Mesendoderm (in vitro differentiated cells): ENCODE data around the gene PSMA7. TPM values are rescaled to one million over a fixed set of nuclear protein-coding genes. Genes with fewer than 3 reads are reported as not detected.

Experiments
- DNase-seq: peaks from one replicate; pipeline ENCODE4 v3.0.0; 2013
- H2AK5ac ChIP-seq: 2 replicates; pipeline ENCODE4 v1.6.1; 2013; ENCODE audit warnings: low read length, inconsistent platforms
- H2BK120ac ChIP-seq: 2 replicates; pipeline ENCODE4 v1.6.1; 2013; ENCODE audit warnings: low read depth, mild to moderate bottlenecking, low read length, moderate library complexity, mixed read lengths
- H2BK15ac ChIP-seq: replicated peaks from 2 replicates; pipeline ENCODE4 v1.6.1; 2013; ENCODE audit warnings: low read depth, mild to moderate bottlenecking, moderate library complexity
- H2BK5ac ChIP-seq: 2 replicates; pipeline ENCODE4 v1.6.1; 2013; ENCODE audit warnings: low read length, inconsistent platforms
- H3K18ac ChIP-seq: 2 replicates; pipeline ENCODE4 v1.6.1; 2013; ENCODE audit warnings: mild to moderate bottlenecking, low read length, mixed read lengths
- H3K23ac ChIP-seq: one replicate; pipeline ENCODE4 v1.6.1; 2013; ENCODE audit warnings: low read length
- H3K27ac ChIP-seq: 2 replicates; pipeline ENCODE4 v1.5.1; 2013; ENCODE audit warnings: low read depth, mild to moderate bottlenecking, inconsistent platforms, low read length, moderate library complexity
- H3K27me3 ChIP-seq: 2 replicates; pipeline ENCODE4 v1.6.1; 2013; ENCODE audit warnings: low read length, control low read depth, mild to moderate bottlenecking, inconsistent platforms; ENCODE audit not compliant: insufficient read depth, poor library complexity
- H3K36me3 ChIP-seq: 2 replicates; pipeline ENCODE4 v1.6.1; 2013; ENCODE audit warnings: low read length, inconsistent platforms; ENCODE audit not compliant: control insufficient read depth, insufficient read depth
- H3K4ac ChIP-seq: one replicate; pipeline ENCODE4 v1.6.1; 2013; ENCODE audit warnings: low read depth, mild to moderate bottlenecking, low read length, moderate library complexity
- H3K4me1 ChIP-seq: 2 replicates; pipeline ENCODE4 v1.6.1; 2013; ENCODE audit warnings: low read depth, low read length, inconsistent platforms; ENCODE audit not compliant: control insufficient read depth
- H3K4me2 ChIP-seq: 2 replicates; pipeline ENCODE4 v1.6.1; 2013; ENCODE audit warnings: low read length
- H3K4me3 ChIP-seq: 2 replicates; pipeline ENCODE4 v1.5.1; 2013; ENCODE audit warnings: mild to moderate bottlenecking, low read length
- H3K56ac ChIP-seq: one replicate; pipeline ENCODE4 v1.6.1; 2013; ENCODE audit warnings: low read length
- H3K79me1 ChIP-seq: 2 replicates; pipeline ENCODE4 v1.6.1; 2013; ENCODE audit warnings: low read length, inconsistent platforms
- H3K79me2 ChIP-seq: 2 replicates; pipeline ENCODE4 v1.6.1; 2013; ENCODE audit warnings: mild to moderate bottlenecking, low read length; ENCODE audit not compliant: control insufficient read depth, insufficient read depth
- H3K9ac ChIP-seq: 2 replicates; pipeline ENCODE4 v1.6.1; 2013; ENCODE audit warnings: low read length, inconsistent platforms
- H4K5ac ChIP-seq: one replicate; pipeline ENCODE4 v1.6.1; 2013; ENCODE audit warnings: low read length
- H4K8ac ChIP-seq: one replicate; pipeline ENCODE4 v1.6.1; 2013; ENCODE audit warnings: low read depth, mild to moderate bottlenecking, control low read depth, low read length, moderate library complexity
- WGBS: extraction: QIAGEN DNeasy Blood & Tissue Kit; methylation state at CpG from one replicate; pipeline ENCODE4 v1.1.7; 2013; ENCODE audit warnings: low lambda C conversion rate, missing lambda C conversion rate; ENCODE audit not compliant: insufficient coverage; ENCODE audit errors: extremely low coverage; 5-methylcytosine and 5-hydroxymethylcytosine counted together
- polyA plus RNA-seq, 2 experiments: library from polyadenylated mRNA; stranded (reverse); fragments of 200-250 nt; gene quantifications; one replicate each; pipeline ENCODE4 v1.2.3, GENCODE V29; 2013

PSMA7 gene
- 431 TPM for polyA plus RNA-seq (2013, experiment 1 of 2)
- polyA plus RNA-seq (2013, experiment 2 of 2) = 443 TPM

DNA sequence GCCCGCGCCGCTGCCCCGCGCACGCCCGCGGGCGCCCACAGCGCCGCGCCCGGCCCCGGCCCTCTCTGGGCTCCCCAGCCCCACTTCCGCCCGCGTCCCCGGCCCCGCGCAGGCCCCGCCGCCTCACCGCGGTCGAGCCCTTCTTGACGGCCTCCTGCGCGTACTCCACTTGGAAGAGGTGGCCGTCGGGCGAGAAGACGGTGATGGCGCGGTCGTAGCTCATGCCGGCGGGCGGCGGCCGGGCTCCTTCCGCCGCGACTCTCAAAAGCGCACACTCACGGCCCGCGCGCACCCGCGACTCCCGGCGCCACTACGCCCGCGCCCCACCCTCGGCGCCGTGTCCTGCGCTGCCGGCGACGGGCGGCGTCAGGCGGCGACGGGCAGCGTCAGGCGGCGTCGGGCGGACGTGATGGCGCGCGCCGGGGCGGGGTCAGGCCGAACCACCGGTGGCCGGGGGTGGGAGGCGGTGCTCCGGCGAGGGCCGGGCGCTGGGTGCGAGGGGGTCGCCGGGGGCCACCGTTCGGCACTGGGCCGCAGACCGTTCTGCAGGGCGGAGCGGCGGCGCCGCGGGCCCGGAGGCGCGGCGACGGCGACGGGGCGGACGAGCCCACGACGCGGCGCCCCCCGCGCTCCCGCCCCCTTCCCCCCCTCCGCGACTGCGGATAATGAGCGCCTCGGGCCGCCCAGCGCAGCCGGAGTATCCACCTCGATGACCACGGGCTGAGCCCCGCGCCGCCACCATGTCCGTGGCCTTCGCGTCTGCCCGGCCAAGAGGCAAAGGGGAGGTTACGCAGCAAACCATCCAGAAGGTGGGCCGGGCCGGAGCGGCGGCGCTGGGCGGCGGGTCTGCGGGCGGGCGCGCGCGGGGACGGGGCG lies at the start of gene PSMA7, which contains the start of gene SS18L1:
PSMA7 (minus strand) TSS at position 314 of the 876 bp plus-strand sequence; CDS start at position 223, 91 bp downstream.
SS18L1 (plus strand) TSS at position 689 of the 876 bp plus-strand sequence; CDS start at position 741, 52 bp downstream.
- Histone ChIP-seq H3K27me3 (no peaks in the 10 kb centered on the region), H2BK5ac (peak within 1 kb of the TSS; percentile 91), H4K8ac (peak within 1 kb of the TSS; percentile 95), H3K4me2 (peak within 1 kb of the TSS; percentile 98), H2BK15ac (no peak within 1 kb of the TSS), H3K4me1 (peaks cover 7% of the 10 kb centered on the region), H3K36me3 (peaks cover 12% of the 10 kb centered on the region), H3K18ac (peak within 1 kb of the TSS; percentile 98), H3K9ac (peak within 1 kb of the TSS; percentile 97), H3K4me3 (peak within 1 kb of the TSS; percentile 91), H2AK5ac (no peak within 1 kb of the TSS), H3K23ac (peak within 1 kb of the TSS; percentile 45), H3K79me1 (peaks cover 39% of the 10 kb centered on the region), H3K56ac (peak within 1 kb of the TSS; percentile 99), H3K79me2 (peaks cover 79% of the 10 kb centered on the region), H3K4ac (peak within 1 kb of the TSS; percentile 94), H3K27ac (peak within 1 kb of the TSS; percentile 86), H4K5ac (no peak within 1 kb of the TSS), H2BK120ac (peak within 1 kb of the TSS; percentile 100)
- peak; percentile 92 for DNase-seq
- WGBS = no CpG with 5 or more reads among the region's 148 CpGs

GRCh38 chr20:62192635-62193034 lies 49.4 kb upstream of the PSMA7 start:
- WGBS = no CpG with 5 or more reads among the region's 10 CpGs
- Histone ChIP-seq H2BK120ac (no peak overlapping the region), H3K4me3 (no peak overlapping the region), H2AK5ac (no peak overlapping the region), H3K4me1 (no peaks in the 10 kb centered on the region), H3K4me2 (no peak overlapping the region), H3K56ac (no peak overlapping the region), H2BK5ac (no peak overlapping the region), H3K79me2 (no peaks in the 10 kb centered on the region), H3K27ac (no peak overlapping the region), H3K23ac (no peak overlapping the region), H2BK15ac (no peak overlapping the region), H3K9ac (no peak overlapping the region), H3K4ac (no peak overlapping the region), H3K36me3 (no peaks in the 10 kb centered on the region), H3K79me1 (no peaks in the 10 kb centered on the region), H4K5ac (no peak overlapping the region), H3K18ac (no peak overlapping the region), H4K8ac (no peak overlapping the region), H3K27me3 (no peaks in the 10 kb centered on the region)
- no peak for DNase-seq

- no peak overlapping the region for H4K5ac ChIP-seq
- no peak overlapping the region for H2BK15ac ChIP-seq
- no peak overlapping the region for H3K56ac ChIP-seq
- no peaks in the 10 kb centered on the region for H3K36me3 ChIP-seq
- H3K9ac ChIP-seq = no peak overlapping the region
- no CpG with 5 or more reads among the region's 14 CpGs for WGBS
- H3K27me3 ChIP-seq = no peaks in the 10 kb centered on the region
- no peak overlapping the region for H3K18ac ChIP-seq
- H3K79me2 ChIP-seq = peaks cover under 1% of the 10 kb centered on the region
- H3K23ac ChIP-seq = no peak overlapping the region
- H3K27ac ChIP-seq = no peak overlapping the region
- no peaks in the 10 kb centered on the region for H3K4me1 ChIP-seq
- peaks cover under 1% of the 10 kb centered on the region for H3K79me1 ChIP-seq
- no peak overlapping the region for H2AK5ac ChIP-seq
- H2BK5ac ChIP-seq = no peak overlapping the region
- no peak overlapping the region for H2BK120ac ChIP-seq
- H3K4me3 ChIP-seq = no peak overlapping the region
- DNase-seq = no peak
- no peak overlapping the region for H3K4me2 ChIP-seq
- no peak overlapping the region for H4K8ac ChIP-seq
- H3K4ac ChIP-seq = no peak overlapping the region
Observed at GRCh38 chr20:62191781-62192559, 48.8 kb upstream of the PSMA7 start.

GRCh38 chr20:62190639-62191411 lies 47.6 kb upstream of the PSMA7 start:
- H3K9ac ChIP-seq = no peak overlapping the region
- H3K4ac ChIP-seq = no peak overlapping the region
- no peak overlapping the region for H2BK120ac ChIP-seq
- H3K4me1 ChIP-seq = no peaks in the 10 kb centered on the region
- no peaks in the 10 kb centered on the region for H3K27me3 ChIP-seq
- H2BK15ac ChIP-seq = no peak overlapping the region
- no peak overlapping the region for H3K18ac ChIP-seq
- no peak overlapping the region for H3K56ac ChIP-seq
- no peak overlapping the region for H2AK5ac ChIP-seq
- no peak overlapping the region for H4K5ac ChIP-seq
- no CpG with 5 or more reads among the region's 25 CpGs for WGBS
- H3K4me2 ChIP-seq = no peak overlapping the region
- H3K4me3 ChIP-seq = no peak overlapping the region
- H3K23ac ChIP-seq = no peak overlapping the region
- no peak overlapping the region for H4K8ac ChIP-seq
- peaks cover 3% of the 10 kb centered on the region for H3K79me1 ChIP-seq
- no peak overlapping the region for H2BK5ac ChIP-seq
- H3K79me2 ChIP-seq = peaks cover 3% of the 10 kb centered on the region
- no peak for DNase-seq
- H3K27ac ChIP-seq = no peak overlapping the region
- H3K36me3 ChIP-seq = no peaks in the 10 kb centered on the region
